HepG2 (cell line): ENCODE measurements around the gene OR51G2. TPM values are rescaled to one million over a fixed set of nuclear protein-coding genes. Genes with fewer than 3 reads are reported as not detected.
A peak's percentile ranks its signal among the peaks of the same experiment; 100 is the strongest.

Source experiments
- ATAC-seq: fragments of 200-7000 bp; cut with Tn5 transposase; 3 replicates; pipeline ENCODE4 v1.9.1; 2020; ENCODE audit warnings: mild to moderate bottlenecking, moderate library complexity
- BruUV-seq: library from RNA; stranded (reverse); fragments of 400-500 nt; replicated peaks from 2 replicates; lab custom pipeline; 2021; lab: Mats Ljungman, UMichigan
- CTCF ChIA-PET: fragments of 300-600 bp; formaldehyde crosslinking; extraction: SDS; loops from one replicate; lab custom pipeline; 2021; ENCODE audit warnings: low total read pairs, inconsistent platforms, low intra/inter-chr PET ratio; lab: Yijun Ruan, JAX
- POLR2A ChIA-PET: fragments of 350-600 bp; sonication (Branson Sonifier 250); formaldehyde crosslinking; loops from one replicate; lab custom pipeline; 2020; ENCODE audit warnings: antibody characterized with exemption, inconsistent platforms; lab: Yijun Ruan, JAX
- DNase-seq: peaks from one replicate; pipeline ENCODE4 v3.0.0-alpha.2; 2015; ENCODE audit warnings: low spot score
- FAIRE-seq: peaks from 3 replicates; lab custom pipeline; 2011; peaks lifted over from hg19 to GRCh38; lab: Jason Lieb, UNC
- H2AFZ ChIP-seq: one replicate; pipeline ENCODE4 v1.6.1; 2011; ENCODE audit warnings: low read length, inconsistent platforms
- H3K27ac ChIP-seq: fragments of 300-600 bp; 3 replicates; pipeline ENCODE4 v1.8.0; 2011; ENCODE audit warnings: mixed run types, mild to moderate bottlenecking, mixed read lengths, low read length, inconsistent platforms; ENCODE audit not compliant: insufficient read depth; ENCODE audit errors: extremely low read length
- H3K27me3 ChIP-seq, 2 experiments: fragments of 200-600 bp in 1 of 2; 2 replicates in 1 of 2; 3 replicates in 1 of 2; pipeline versions ENCODE4 v1.6.0 to v1.8.0; 2011; ENCODE audit warnings: low read length in 2 of 2, mild to moderate bottlenecking in 2 of 2, moderate library complexity in 2 of 2, inconsistent platforms in 1 of 2; ENCODE audit not compliant: insufficient read depth in 2 of 2, control insufficient read depth in 1 of 2
- H3K36me3 ChIP-seq, 2 experiments: fragments of 200-600 bp in 1 of 2; replicated peaks in 1 of 2; 2 replicates in 1 of 2; 3 replicates in 1 of 2; pipeline versions ENCODE4 v1.5.1 to v1.8.0; 2011; ENCODE audit warnings: low read length in 2 of 2, inconsistent platforms in 1 of 2; ENCODE audit not compliant: insufficient read depth in 2 of 2, control insufficient read depth in 1 of 2
- H3K4me1 ChIP-seq: 2 replicates; pipeline ENCODE4 v1.5.1; 2012; ENCODE audit warnings: low read length, inconsistent platforms; ENCODE audit not compliant: insufficient read depth
- H3K4me2 ChIP-seq: 2 replicates; pipeline ENCODE4 v1.6.0; 2011; ENCODE audit warnings: low read depth, low read length, inconsistent platforms
- H3K4me3 ChIP-seq, 3 experiments: fragments of 200-600 bp in 1 of 3; sonication (generic), shearing (Covaris generic) in 1 of 3; replicated peaks in 1 of 3; 2 replicates each; pipeline ENCODE4 v1.5.1; 2011 to 2016; ENCODE audit warnings: low read length in 3 of 3, inconsistent platforms in 2 of 3, low read depth in 2 of 3, mild to moderate bottlenecking in 2 of 3, control low read depth in 1 of 3, mixed read lengths in 1 of 3; ENCODE audit not compliant: insufficient read depth in 1 of 3
- H3K79me2 ChIP-seq: one replicate; pipeline ENCODE4 v1.6.1; 2011; ENCODE audit warnings: low read length, inconsistent platforms; ENCODE audit not compliant: insufficient read depth
- H3K9ac ChIP-seq: 2 replicates; pipeline ENCODE4 v1.6.0; 2011; ENCODE audit warnings: mild to moderate bottlenecking, low read depth, low read length, inconsistent platforms; ENCODE audit not compliant: insufficient read depth
- H3K9me3 ChIP-seq: 2 replicates; pipeline ENCODE4 v1.5.1; 2012; ENCODE audit warnings: mild to moderate bottlenecking, low read length
- H4K20me1 ChIP-seq: 2 replicates; pipeline ENCODE4 v1.6.0; 2011; ENCODE audit warnings: inconsistent platforms, mild to moderate bottlenecking, low read length, moderate library complexity; ENCODE audit not compliant: insufficient read depth
- CEBPB ChIP-seq: IDR thresholded peaks from 2 replicates; pipeline ENCODE4 v1.6.1; 2011; ENCODE audit warnings: low read depth, low read length, improper control_type of control experiment, borderline replicate concordance
- GZF1 ChIP-seq: sonication (generic); formaldehyde crosslinking; IDR thresholded peaks from 2 replicates; pipeline ENCODE4 v1.5.1; 2020; ENCODE audit warnings: mild to moderate bottlenecking, missing genetic modification reagents
- PHF8 ChIP-seq: sonication (generic); formaldehyde crosslinking; IDR thresholded peaks from 2 replicates; pipeline ENCODE4 v1.5.0; 2020; ENCODE audit warnings: missing genetic modification reagents
- SRF ChIP-seq: IDR thresholded peaks from 2 replicates; pipeline ENCODE4 v1.6.1; 2011; ENCODE audit warnings: mild to moderate bottlenecking, low read depth, low read length, moderate library complexity
- ZBTB7B ChIP-seq: sonication (generic); formaldehyde crosslinking; IDR thresholded peaks from 2 replicates; pipeline ENCODE4 v1.4.0; 2020; ENCODE audit warnings: missing genetic modification reagents
- ZSCAN5A ChIP-seq: sonication (generic); formaldehyde crosslinking; IDR thresholded peaks from 2 replicates; pipeline ENCODE4 v1.8.0; 2022; ENCODE audit warnings: mild to moderate bottlenecking, missing genetic modification reagents, borderline replicate concordance
- ZXDC ChIP-seq: sonication (generic); formaldehyde crosslinking; IDR thresholded peaks from 2 replicates; pipeline ENCODE4 v1.5.0; 2020; ENCODE audit warnings: mild to moderate bottlenecking, missing genetic modification reagents
- WGBS: methylation state at CpG from one replicate; pipeline ENCODE4 v1.1.6; 2017; ENCODE audit warnings: low lambda C conversion rate; 5-methylcytosine and 5-hydroxymethylcytosine counted together
- in situ Hi-C: cut with HindIII; loops from 2 replicates; pipeline ENCODE4 v1.10.0; 2017; ENCODE audit warnings: low pct_unique_long_range_greater_than_20kb; ENCODE audit not compliant: extremely low pct_ligation_motif_present
- intact Hi-C: fragments of 100-400 bp; cut with micrococcal nuclease; formaldehyde crosslinking; loops from one replicate; pipeline ENCODE4 v1.10.0; 2022; ENCODE audit not compliant: unreplicated experiment
- polyA plus RNA-seq, 8 experiments: library from polyadenylated mRNA; depleted of rRNA in 3 of 8; stranded (reverse) in 7 of 8; unstranded in 1 of 8; fragments of >200 nt; fragmentation: Illumina TruSeq in 4 of 8; extraction: Trizol in 4 of 8; gene quantifications; 2 replicates each; pipeline versions ENCODE4 v1.2.1 to v1.2.3, GENCODE V29; 2011 to 2016; ENCODE audit warnings: low read depth in 4 of 8, missing spikeins in 1 of 8, mixed read lengths in 1 of 8; ENCODE audit not compliant: insufficient read depth in 1 of 8
- total RNA-seq, 5 experiments: library from RNA; depleted of rRNA; stranded (reverse); fragments of >200 nt; fragmentation: Illumina TruSeq; extraction: Trizol; gene quantifications; 2 replicates each; pipeline ENCODE4 v1.2.3, GENCODE V29; 2016; ENCODE audit warnings: low read depth in 1 of 5

The OR51G2 gene
- total and polyA plus RNA-seq, 2 of the 13 experiments (the other 11 are each of a cell fraction or from before 2014, with no cell fraction given), result not detected

GRCh38 chr11:4891996-4892640, 27.0 kb downstream of the OR51G2 start:
- Histone ChIP-seq H3K4me2 (no peak overlapping the region), H3K4me3 (no peak overlapping the region), H3K9ac (no peak overlapping the region), H4K20me1 (no peaks in the 10 kb centered on the region), H3K27ac (no peak overlapping the region), H3K4me1 (no peaks in the 10 kb centered on the region), H3K79me2 (no peaks in the 10 kb centered on the region), H2AFZ (no peak overlapping the region), H3K9me3 (no peaks in the 10 kb centered on the region), H3K27me3 (0 out of 5 replicates have a peak, but pooled peaks cover 0 to 2% of the 10 kb centered on the region in 2 experiments), H3K36me3 (no peaks in the 10 kb centered on the region)
- BruUV-seq, result no TSS peak
- CTCF ChIA-PET, result no interaction called here
- in situ Hi-C loops (no loop called here), intact Hi-C loops (no loop called here)
- no peak for ATAC-seq
- POLR2A ChIA-PET, result no interaction called here
- DNase-seq, result no peak
- FAIRE-seq, result no peak
- TF ChIP-seq PHF8, result no peak
- no peak for TF ChIP-seq GZF1 (CRISPR knock-in tag)
- TF ChIP-seq ZBTB7B, result no peak
- no peak for TF ChIP-seq ZXDC (CRISPR knock-in tag)
- WGBS, result 0% methylated on average over 1 of the region's 1 CpG

- DNase-seq, result no peak
- TF ChIP-seq CEBPB (peak; percentile 53), ZSCAN5A (CRISPR knock-in tag) (no peak), SRF (peak; percentile 33; the same call in 1 of the 2 replicates)
- in situ Hi-C loops, result no loop called here
Measured at GRCh38 chr11:4890279-4890678, 28.9 kb downstream of the OR51G2 start.

More at GRCh38 chr11:4890279-4890678, 28.9 kb downstream of the OR51G2 start:
- no TSS peak for BruUV-seq
- Histone ChIP-seq H3K27ac (no peak overlapping the region), H3K36me3 (no peaks in the 10 kb centered on the region), H3K9me3 (no peaks in the 10 kb centered on the region), H3K9ac (no peak overlapping the region), H3K4me1 (no peaks in the 10 kb centered on the region), H3K4me3 (no peak overlapping the region), H2AFZ (no peak overlapping the region), H3K27me3 (no peaks in the 10 kb centered on the region), H3K4me2 (no peak overlapping the region), H4K20me1 (no peaks in the 10 kb centered on the region), H3K79me2 (no peaks in the 10 kb centered on the region)
- 0% methylated on average over 2 of the region's 2 CpGs for WGBS
- CTCF ChIA-PET, result no interaction called here
- no peak for FAIRE-seq
- ATAC-seq, result no peak
- POLR2A ChIA-PET, result no interaction called here
- intact Hi-C loops, result no loop called here
